ENCODE results near the gene NEK8.

Gene NEK8

GRCh38 chr17:28728364-28729200, at the start of gene NEK8:
TSS of gene NEK8 (plus strand) at chr17:28728788. CDS start at chr17:28728814, 26 bp downstream.
- peak within 1 kb of the TSS; percentile 78 for H3K4me3 ChIP-seq (ENCODE audit: low read depth, low read length)

DNA sequence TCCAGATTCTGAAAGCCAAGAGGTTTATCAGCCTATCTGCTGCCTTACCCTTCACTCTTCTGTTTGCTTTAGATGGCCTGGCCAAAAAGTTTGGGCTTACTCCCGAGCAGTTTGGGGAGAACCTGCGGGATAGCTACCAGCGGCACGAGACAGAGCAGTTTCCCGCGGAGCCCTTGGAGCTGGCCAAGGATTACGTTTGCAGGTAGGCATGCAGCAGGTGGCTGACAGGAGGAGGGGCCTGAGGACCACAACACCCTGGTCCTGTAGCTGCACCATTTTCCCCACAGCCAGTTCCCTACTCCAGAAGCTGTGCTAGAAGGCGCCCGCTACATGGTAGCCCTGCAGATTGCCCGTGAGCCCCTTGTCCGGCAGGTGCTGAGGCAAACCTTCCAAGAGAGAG, 45.9 kb upstream of the NEK8 start:
- H3K4me3 ChIP-seq (ENCODE audit: low read depth, low read length): no peak overlapping the region

DNA sequence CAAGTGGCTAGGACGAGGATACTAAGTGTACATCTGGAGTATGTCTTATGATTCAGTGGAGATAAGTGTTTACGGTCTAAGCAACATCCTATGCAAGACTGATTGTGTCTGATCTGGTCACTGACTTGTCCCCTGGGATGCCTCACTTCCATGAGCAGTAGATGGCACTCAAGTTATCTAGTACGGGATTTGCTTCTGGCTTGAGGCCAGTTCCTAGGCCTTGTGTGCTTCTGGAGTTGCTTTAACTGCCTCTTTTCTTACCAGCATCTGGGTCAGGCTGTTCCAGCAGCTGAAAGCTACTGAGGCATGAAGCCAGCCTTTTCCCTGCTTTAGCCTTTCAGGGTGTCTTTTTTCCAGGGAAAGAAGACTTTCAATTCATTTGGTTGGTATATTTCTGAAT, 43.6 kb upstream of the NEK8 start:
- H3K4me3 ChIP-seq (ENCODE audit: low read depth, low read length): no peak overlapping the region

GRCh38 chr17:28685366-28685765, 43.2 kb upstream of the NEK8 start:
- no peak overlapping the region for H3K4me3 ChIP-seq (ENCODE audit: low read depth, low read length)

- H3K4me3 ChIP-seq (ENCODE audit: low read depth, low read length): no peak overlapping the region
Measured at GRCh38 chr17:28686296-28686695, 42.3 kb upstream of the NEK8 start.

DNA sequence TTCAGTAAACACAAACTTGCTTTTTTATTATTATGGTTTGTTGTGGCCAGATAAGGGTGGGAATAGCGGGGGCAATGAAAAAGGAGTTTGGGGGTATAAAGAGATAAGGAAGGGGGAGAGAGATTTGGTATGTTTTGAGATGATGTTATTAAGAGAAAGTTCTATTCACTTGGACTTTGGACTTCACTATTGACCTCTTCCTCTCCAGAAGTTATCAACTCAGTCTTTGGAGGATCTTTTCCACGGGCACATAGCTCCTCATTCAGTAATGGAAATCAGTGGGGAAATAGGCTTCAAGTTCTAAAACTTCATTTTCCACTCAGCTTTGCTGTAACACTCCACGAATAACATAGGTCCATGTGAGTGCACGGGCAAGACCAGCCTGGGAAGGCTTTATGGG, 40.1 kb upstream of the NEK8 start:
- no peak overlapping the region for H3K4me3 ChIP-seq (ENCODE audit: low read depth, low read length)

- no peak overlapping the region for H3K4me3 ChIP-seq (ENCODE audit: low read depth, low read length)
Measured at GRCh38 chr17:28689011-28689410, 39.6 kb upstream of the NEK8 start.

DNA sequence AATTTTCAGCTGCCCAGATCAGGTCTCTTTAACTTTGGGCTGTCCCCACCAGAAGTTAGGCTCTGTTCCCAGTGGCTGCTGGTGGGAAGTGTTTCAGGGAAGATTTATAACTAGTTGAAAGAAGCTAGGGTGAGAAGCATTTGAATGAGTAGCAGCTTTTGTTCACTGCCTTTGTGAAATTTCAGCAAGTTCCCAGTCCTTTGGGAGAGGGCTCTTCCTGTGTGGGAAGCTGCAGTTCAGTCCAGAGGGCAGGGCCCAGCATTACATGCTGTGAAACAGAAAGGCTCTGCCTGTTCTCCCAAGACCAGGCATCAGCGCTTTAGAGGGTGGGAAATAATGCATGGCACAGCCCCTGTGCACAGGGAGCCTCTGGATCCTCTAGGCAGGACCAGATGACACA, 34.7 kb upstream of the NEK8 start:
- no peak overlapping the region for H3K4me3 ChIP-seq (ENCODE audit: low read depth, low read length)

DNA sequence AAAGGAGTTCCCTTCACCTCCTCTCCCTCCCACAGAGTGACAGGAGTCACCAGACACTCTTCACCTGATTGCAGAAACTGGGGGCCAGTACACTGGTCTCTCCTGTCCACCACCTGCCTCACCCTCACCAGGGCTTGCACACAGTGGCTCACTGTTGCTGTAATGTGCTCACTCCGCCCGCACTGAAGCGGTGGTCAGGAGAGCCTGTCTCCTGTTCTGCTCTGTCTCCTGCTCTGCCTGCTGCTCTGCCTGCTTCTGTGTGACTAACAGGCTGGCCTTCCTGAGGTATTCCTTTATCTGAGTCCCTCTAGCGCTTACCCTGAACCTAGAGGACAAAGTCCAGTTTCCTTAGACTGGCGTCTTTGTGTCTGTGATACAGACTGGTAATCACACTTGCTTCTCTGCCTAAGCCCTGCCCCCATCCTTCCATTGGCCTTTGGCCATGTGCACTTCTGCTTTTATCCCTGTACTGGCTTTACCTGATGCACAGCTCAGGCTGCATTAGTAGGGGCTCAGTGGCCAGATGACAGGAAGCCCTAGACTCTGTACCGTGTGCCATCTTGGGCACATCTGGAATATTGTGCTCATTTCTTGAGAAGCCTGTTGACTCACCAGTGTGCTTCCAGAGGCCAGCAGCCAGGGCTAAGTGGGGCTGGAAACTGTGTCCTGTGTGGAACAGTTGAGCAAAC, 30.2 kb upstream of the NEK8 start:
- no peak overlapping the region for H3K4me3 ChIP-seq (ENCODE audit: low read depth, low read length)

- H3K4me3 ChIP-seq (ENCODE audit: low read depth, low read length): no peak overlapping the region
Measured at GRCh38 chr17:28700278-28700677, 28.3 kb upstream of the NEK8 start.

DNA sequence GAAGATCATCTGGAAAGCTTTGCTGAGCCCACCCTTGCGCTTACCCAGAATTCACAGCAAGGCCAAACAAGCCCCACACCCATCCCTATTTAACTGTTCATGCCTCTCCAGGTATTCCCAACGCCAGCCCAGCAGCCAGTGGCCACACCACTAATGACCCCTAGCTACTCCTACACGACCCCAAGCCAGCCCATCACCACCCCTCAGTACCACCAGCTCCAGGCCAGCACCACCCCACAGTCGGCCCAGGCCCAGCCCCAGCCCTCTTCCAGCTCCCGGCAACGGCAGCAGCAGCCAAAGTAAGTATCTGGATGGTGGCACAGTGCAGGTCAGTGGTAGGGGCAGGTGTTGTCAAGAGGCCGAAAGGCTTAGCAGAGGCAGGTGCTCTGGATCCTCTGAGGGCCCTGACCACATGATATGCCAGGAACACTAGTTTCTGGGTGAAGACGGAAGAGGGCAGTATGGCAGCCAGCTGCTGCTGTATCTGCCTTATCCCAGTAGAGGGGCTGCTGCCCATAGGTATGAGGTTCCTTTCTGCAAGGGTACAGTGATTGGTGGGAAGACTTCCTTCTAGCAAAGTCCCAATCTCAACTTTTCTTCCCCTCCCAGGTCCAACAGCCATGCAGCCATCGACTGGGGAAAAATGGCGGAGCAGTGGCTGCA, 27.6 kb upstream of the NEK8 start:
- no peak overlapping the region for H3K4me3 ChIP-seq (ENCODE audit: low read depth, low read length)

- H3K4me3 ChIP-seq (ENCODE audit: low read depth, low read length): no peak overlapping the region
Measured at GRCh38 chr17:28702026-28702751, 26.4 kb upstream of the NEK8 start.

DNA sequence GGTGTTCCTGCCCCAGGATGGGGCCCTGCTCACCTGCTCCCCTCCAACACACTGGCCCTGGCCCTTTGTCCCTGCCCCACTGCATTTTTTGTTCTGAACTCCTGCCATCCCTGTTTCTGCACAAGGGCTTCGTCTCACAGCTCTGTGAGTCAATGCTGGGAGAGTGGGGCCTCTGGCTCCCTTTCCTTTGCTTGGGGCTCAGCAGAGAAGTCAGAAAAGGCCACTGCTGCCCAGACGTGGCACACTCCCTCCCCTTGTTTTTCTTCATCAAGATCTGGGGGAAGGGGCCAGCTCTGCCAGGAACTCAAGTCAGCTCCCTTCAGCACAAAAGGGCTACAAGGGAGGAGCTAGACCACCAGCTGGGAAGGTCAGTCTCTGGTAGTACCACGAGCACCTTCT, 25.8 kb upstream of the NEK8 start:
- no peak overlapping the region for H3K4me3 ChIP-seq (ENCODE audit: low read depth, low read length)

- no peak overlapping the region for H3K4me3 ChIP-seq (ENCODE audit: low read depth, low read length)
Measured at GRCh38 chr17:28703552-28704218, 24.9 kb upstream of the NEK8 start.

GRCh38 chr17:28704219-28704858, 24.2 kb upstream of the NEK8 start:
- no peak overlapping the region for H3K4me3 ChIP-seq (ENCODE audit: low read depth, low read length)

DNA sequence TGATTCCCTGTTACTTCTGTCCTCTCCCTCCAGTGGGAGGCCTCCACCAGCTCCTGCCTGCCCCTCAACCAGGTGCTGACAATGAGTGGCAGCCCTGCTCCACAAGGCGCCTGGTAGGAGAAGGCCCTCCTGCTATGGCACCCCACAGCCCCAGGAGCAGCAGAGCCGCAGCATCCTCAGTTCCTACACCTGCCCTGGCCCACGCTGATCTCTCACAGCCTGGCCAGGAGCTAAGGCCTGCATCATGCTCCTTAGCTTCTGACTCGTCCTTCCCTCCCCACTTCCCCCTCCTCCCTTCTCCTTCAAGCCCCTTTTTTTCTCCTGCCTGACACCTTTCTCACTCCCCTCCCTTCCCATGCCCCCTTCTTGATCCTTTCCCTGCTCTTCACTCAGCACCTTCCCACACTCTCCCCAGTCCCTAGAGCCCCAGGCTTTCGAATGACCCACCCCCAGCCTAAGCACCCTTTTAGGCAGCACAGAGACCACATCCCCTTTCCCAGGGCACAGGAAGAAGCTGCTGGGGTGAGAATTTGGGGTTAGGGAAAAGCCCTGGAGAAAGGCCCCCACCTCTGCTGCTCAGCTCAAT, 23.4 kb upstream of the NEK8 start:
- H3K4me3 ChIP-seq (ENCODE audit: low read depth, low read length): no peak overlapping the region

GRCh38 chr17:28705728-28706334, 22.8 kb upstream of the NEK8 start:
- no peak overlapping the region for H3K4me3 ChIP-seq (ENCODE audit: low read depth, low read length)

GRCh38 chr17:28706471-28707338, 21.9 kb upstream of the NEK8 start:
- H3K4me3 ChIP-seq (ENCODE audit: low read depth, low read length): no peak overlapping the region
